ENCODE data around the gene VPS35. TPM values are rescaled to one million over a fixed set of nuclear protein-coding genes. Genes with fewer than 3 reads are reported as not detected.

The VPS35 gene
- total RNA-seq, 1 donor = 193 TPM

- no peak for TF ChIP-seq CTCF (IDR thresholded peaks at IDR 0.05; ENCODE audit: insufficient read depth, low read depth, low read length)
- no peak for DNase-seq (ENCODE audit: low read depth)
- no peak overlapping the region for H3K4me3 ChIP-seq (ENCODE audit: low read depth, low read length)
Observed at GRCh38 chr16:46621934-46622676, 66.9 kb downstream of the VPS35 start.

GRCh38 chr16:46621006-46621933 is 67.7 kb downstream of the VPS35 start, which contains the start of gene SHCBP1:
SHCBP1 (minus strand) TSS chr16:46621379; CDS start chr16:46621359, 20 bp downstream.
- no peak for TF ChIP-seq CTCF (IDR thresholded peaks at IDR 0.05; ENCODE audit: insufficient read depth, low read depth, low read length)

DNA sequence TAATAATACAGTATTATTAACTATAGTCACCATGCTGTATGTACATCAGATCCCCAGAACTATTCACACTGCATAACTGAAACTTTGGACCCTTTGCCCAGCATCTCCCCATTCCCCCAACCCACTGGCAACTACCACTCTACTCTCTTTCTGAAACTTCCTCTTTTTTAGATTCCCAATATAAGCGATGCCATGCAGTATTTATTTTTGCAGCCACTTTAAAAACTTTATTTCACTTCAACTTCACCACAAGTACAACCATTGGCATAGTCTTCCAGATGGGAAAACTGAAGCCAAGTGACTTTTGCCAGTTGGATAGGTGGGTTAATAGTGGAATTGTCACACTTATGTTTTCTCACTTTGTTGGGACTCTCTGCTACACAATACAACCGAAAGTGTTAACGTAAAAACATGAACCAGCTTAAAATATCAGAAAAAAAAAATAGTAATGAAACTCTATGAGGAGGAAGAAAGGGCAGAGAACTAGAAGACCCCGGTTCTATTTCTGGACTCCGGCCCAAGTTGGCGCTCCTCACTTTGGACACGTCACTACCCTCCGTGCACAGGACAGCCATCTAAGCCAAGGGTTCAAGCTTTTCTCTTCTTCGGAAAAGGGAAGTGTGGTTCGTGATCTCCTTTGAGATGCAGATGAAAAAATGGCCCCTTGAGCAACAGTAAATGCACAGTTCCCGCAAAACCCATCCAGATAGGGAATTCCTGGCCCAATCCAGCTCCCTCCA is 68.5 kb downstream of the VPS35 start:
- peak overlapping the region; percentile 83 for H3K4me3 ChIP-seq (ENCODE audit: low read depth, low read length)
- DNase-seq (ENCODE audit: low read depth) = peak; percentile 12
- TF ChIP-seq CTCF (IDR thresholded peaks at IDR 0.05; ENCODE audit: insufficient read depth, low read depth, low read length) = no peak

More at GRCh38 chr16:46621006-46621933, 67.7 kb downstream of the VPS35 start, which contains the start of gene SHCBP1:
- peak within 1 kb of the TSS; percentile 83 for H3K4me3 ChIP-seq (ENCODE audit: low read depth, low read length)
- DNase-seq (ENCODE audit: low read depth) = peak; percentile 88

DNA sequence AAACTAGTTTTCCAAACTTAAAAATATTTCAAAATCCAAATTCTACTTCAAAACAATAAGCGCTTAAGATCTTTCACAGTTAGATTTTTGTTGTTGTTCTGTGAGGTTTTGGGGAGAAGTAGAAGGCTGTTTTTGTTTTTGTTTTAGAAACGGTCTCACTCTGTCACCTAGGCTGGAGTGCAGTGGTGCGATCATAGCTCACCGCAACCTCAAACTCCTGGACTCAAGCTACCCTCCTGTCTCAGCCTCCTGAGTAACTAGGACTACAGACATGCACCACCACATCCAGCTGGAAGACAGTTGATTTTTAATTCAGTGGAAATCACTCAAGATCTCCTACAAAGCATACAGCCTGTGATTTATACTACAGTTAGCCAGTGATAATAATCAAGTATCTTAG is 70.5 kb downstream of the VPS35 start:
- no peak overlapping the region for H3K4me3 ChIP-seq (ENCODE audit: low read depth, low read length)
- TF ChIP-seq CTCF (IDR thresholded peaks at IDR 0.05; ENCODE audit: insufficient read depth, low read depth, low read length) = no peak
- no peak for DNase-seq (ENCODE audit: low read depth)

GRCh38 chr16:46614006-46614405 is 75.0 kb downstream of the VPS35 start:
- H3K4me3 ChIP-seq (ENCODE audit: low read depth, low read length) = no peak overlapping the region
- DNase-seq (ENCODE audit: low read depth) = no peak
- TF ChIP-seq CTCF (IDR thresholded peaks at IDR 0.05; ENCODE audit: insufficient read depth, low read depth, low read length) = no peak

DNA sequence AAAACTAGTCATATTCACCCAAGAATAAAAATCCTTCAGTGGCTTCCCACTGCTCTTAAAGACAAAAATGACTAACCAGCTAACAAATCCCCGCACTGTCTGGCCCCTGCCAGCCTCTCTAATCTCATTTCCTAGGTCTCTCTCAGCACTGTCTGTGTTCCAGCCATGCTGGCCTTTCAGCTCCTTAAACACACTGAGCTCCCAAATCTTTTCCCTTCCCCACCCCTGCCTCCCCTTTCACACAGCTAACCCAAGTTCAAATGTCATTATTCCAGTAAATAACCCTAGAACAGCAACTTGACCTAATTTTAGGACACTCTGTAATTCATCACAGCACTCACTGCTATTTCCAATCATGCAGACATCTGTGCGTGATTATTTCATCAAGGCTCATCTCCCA is 75.6 kb downstream of the VPS35 start:
- no peak for TF ChIP-seq CTCF (IDR thresholded peaks at IDR 0.05; ENCODE audit: insufficient read depth, low read depth, low read length)
- H3K4me3 ChIP-seq (ENCODE audit: low read depth, low read length) = no peak overlapping the region
- peak; percentile 7 for DNase-seq (ENCODE audit: low read depth)
